ENCODE measurements around the gene ALK. TPM values are rescaled to one million over a fixed set of nuclear protein-coding genes. Genes with fewer than 3 reads are reported as not detected.
"Not testable (repeated sequence)": the region's sequence is repeated elsewhere in the genome, so short reads cannot be mapped to it uniquely, and the experiment has no call there.

ALK gene
- total RNA-seq, 2 donors from 2014 or later, result not detected

GRCh38 chr2:29767606-29768335, 153.6 kb downstream of the ALK start:
- H3K36me3 Mint-ChIP-seq (ENCODE audit: low read depth), result no peaks in the 10 kb centered on the region
- H3K4me1 Mint-ChIP-seq, result peaks cover 3% of the 10 kb centered on the region
- no peaks in the 10 kb centered on the region for H3K9me3 ChIP-seq (ENCODE audit: control insufficient read depth, low read length, poor library complexity, severe bottlenecking)
- H3K27ac Mint-ChIP-seq, result no peak overlapping the region
- DNase-seq (no peak), ATAC-seq (no peak)
- H3K27me3 Mint-ChIP-seq, result peaks cover 60% of the 10 kb centered on the region
- H3K4me3 Mint-ChIP-seq, result no peak overlapping the region

- H3K36me3 Mint-ChIP-seq (ENCODE audit: low read depth), result no peaks in the 10 kb centered on the region
- no peak overlapping the region for H3K4me3 Mint-ChIP-seq
- DNase-seq, result no peak
- no peaks in the 10 kb centered on the region for H3K9me3 ChIP-seq (ENCODE audit: control insufficient read depth, low read length, poor library complexity, severe bottlenecking)
- no peak for ATAC-seq
- H3K27me3 Mint-ChIP-seq, result peaks cover 59% of the 10 kb centered on the region
- H3K27ac Mint-ChIP-seq, result no peak overlapping the region
- H3K4me1 Mint-ChIP-seq, result peaks cover 3% of the 10 kb centered on the region
These were observed 155.2 kb downstream of the ALK start for GRCh38 chr2:29766191-29766590.

- no peak overlapping the region for H3K4me3 Mint-ChIP-seq
- H3K9me3 ChIP-seq (ENCODE audit: control insufficient read depth, low read length, poor library complexity, severe bottlenecking), result no peaks in the 10 kb centered on the region
- peaks cover 59% of the 10 kb centered on the region for H3K27me3 Mint-ChIP-seq
- peaks cover 3% of the 10 kb centered on the region for H3K4me1 Mint-ChIP-seq
- H3K36me3 Mint-ChIP-seq (ENCODE audit: low read depth), result no peaks in the 10 kb centered on the region
- ATAC-seq, result no peak
- DNase-seq, result no peak
- H3K27ac Mint-ChIP-seq, result no peak overlapping the region
These were observed 155.7 kb downstream of the ALK start for GRCh38 chr2:29765721-29766120.

GRCh38 chr2:29763371-29763770, 158.0 kb downstream of the ALK start:
- Mint-ChIP-seq H3K4me3 (no peak overlapping the region), H3K27ac (no peak overlapping the region), H3K36me3 (ENCODE audit: low read depth) (no peaks in the 10 kb centered on the region), H3K4me1 (peaks cover 3% of the 10 kb centered on the region), H3K27me3 (peaks cover 55% of the 10 kb centered on the region)
- DNase-seq (no peak), ATAC-seq (no peak)
- no peaks in the 10 kb centered on the region for H3K9me3 ChIP-seq (ENCODE audit: control insufficient read depth, low read length, poor library complexity, severe bottlenecking)

- H3K36me3 Mint-ChIP-seq (ENCODE audit: low read depth), result no peaks in the 10 kb centered on the region
- peaks cover 3% of the 10 kb centered on the region for H3K4me1 Mint-ChIP-seq
- H3K9me3 ChIP-seq (ENCODE audit: control insufficient read depth, low read length, poor library complexity, severe bottlenecking), result no peaks in the 10 kb centered on the region
- no peak overlapping the region for H3K27ac Mint-ChIP-seq
- no peak overlapping the region for H3K4me3 Mint-ChIP-seq
- no peak for DNase-seq
- no peak for ATAC-seq
- peaks cover 45% of the 10 kb centered on the region for H3K27me3 Mint-ChIP-seq
These were observed 159.1 kb downstream of the ALK start for GRCh38 chr2:29762239-29762638.

GRCh38 chr2:29761278-29761677, 160.1 kb downstream of the ALK start:
- Mint-ChIP-seq H3K27me3 (peaks cover 45% of the 10 kb centered on the region), H3K4me3 (no peak overlapping the region), H3K27ac (no peak overlapping the region), H3K36me3 (ENCODE audit: low read depth) (peaks cover 2% of the 10 kb centered on the region), H3K4me1 (peaks cover under 1% of the 10 kb centered on the region)
- no peak for ATAC-seq
- H3K9me3 ChIP-seq (ENCODE audit: control insufficient read depth, low read length, poor library complexity, severe bottlenecking), result no peaks in the 10 kb centered on the region
- DNase-seq, result no peak

GRCh38 chr2:29760008-29760407, 161.4 kb downstream of the ALK start:
- H3K27me3 Mint-ChIP-seq, result peaks cover 47% of the 10 kb centered on the region
- no peak overlapping the region for H3K27ac Mint-ChIP-seq
- no peaks in the 10 kb centered on the region for H3K4me1 Mint-ChIP-seq
- H3K36me3 Mint-ChIP-seq (ENCODE audit: low read depth), result peaks cover 2% of the 10 kb centered on the region
- no peak for DNase-seq
- no peaks in the 10 kb centered on the region for H3K9me3 ChIP-seq (ENCODE audit: control insufficient read depth, low read length, poor library complexity, severe bottlenecking)
- no peak overlapping the region for H3K4me3 Mint-ChIP-seq
- no peak for ATAC-seq

- H3K36me3 Mint-ChIP-seq (ENCODE audit: low read depth), result peaks cover 2% of the 10 kb centered on the region
- H3K4me1 Mint-ChIP-seq, result no peaks in the 10 kb centered on the region
- no peak overlapping the region for H3K4me3 Mint-ChIP-seq
- H3K9me3 ChIP-seq (ENCODE audit: control insufficient read depth, low read length, poor library complexity, severe bottlenecking), result no peaks in the 10 kb centered on the region
- DNase-seq, result no peak
- H3K27me3 Mint-ChIP-seq, result peaks cover 41% of the 10 kb centered on the region
- ATAC-seq, result no peak
- no peak overlapping the region for H3K27ac Mint-ChIP-seq
These were observed 162.0 kb downstream of the ALK start for GRCh38 chr2:29759360-29759759.

- no peaks in the 10 kb centered on the region for H3K9me3 ChIP-seq (ENCODE audit: control insufficient read depth, low read length, poor library complexity, severe bottlenecking)
- H3K27me3 Mint-ChIP-seq, result peaks cover 34% of the 10 kb centered on the region
These were observed 165.6 kb downstream of the ALK start for GRCh38 chr2:29755829-29756228.

GRCh38 chr2:29755233-29755632, 166.2 kb downstream of the ALK start:
- H3K27me3 Mint-ChIP-seq, result peaks cover 33% of the 10 kb centered on the region
- DNase-seq (no peak), ATAC-seq (no peak)
- H3K36me3 Mint-ChIP-seq (ENCODE audit: low read depth), result peaks cover 2% of the 10 kb centered on the region
- H3K4me1 Mint-ChIP-seq, result no peaks in the 10 kb centered on the region
- H3K4me3 Mint-ChIP-seq, result no peak overlapping the region
- no peak overlapping the region for H3K27ac Mint-ChIP-seq
- no peaks in the 10 kb centered on the region for H3K9me3 ChIP-seq (ENCODE audit: control insufficient read depth, low read length, poor library complexity, severe bottlenecking)

More at GRCh38 chr2:29755829-29756228, 165.6 kb downstream of the ALK start:
- Mint-ChIP-seq H3K27ac (no peak overlapping the region), H3K36me3 (ENCODE audit: low read depth) (peaks cover 2% of the 10 kb centered on the region), H3K4me1 (no peaks in the 10 kb centered on the region), H3K4me3 (no peak overlapping the region)
- DNase-seq (no peak), ATAC-seq (no peak)

- ATAC-seq (no peak), DNase-seq (no peak)
- Mint-ChIP-seq H3K27ac (no peak overlapping the region), H3K4me1 (no peaks in the 10 kb centered on the region), H3K4me3 (no peak overlapping the region), H3K27me3 (peaks cover 26% of the 10 kb centered on the region), H3K36me3 (ENCODE audit: low read depth) (peaks cover 2% of the 10 kb centered on the region)
- no peaks in the 10 kb centered on the region for H3K9me3 ChIP-seq (ENCODE audit: control insufficient read depth, low read length, poor library complexity, severe bottlenecking)
These were observed 167.5 kb downstream of the ALK start for GRCh38 chr2:29753671-29754444.

- DNase-seq, result no peak
- H3K36me3 Mint-ChIP-seq (ENCODE audit: low read depth), result no peaks in the 10 kb centered on the region
- H3K4me1 Mint-ChIP-seq, result no peaks in the 10 kb centered on the region
- H3K27me3 Mint-ChIP-seq, result peaks cover 16% of the 10 kb centered on the region
- ATAC-seq, result no peak
- H3K4me3 Mint-ChIP-seq, result no peak overlapping the region
- no peak overlapping the region for H3K27ac Mint-ChIP-seq
- H3K9me3 ChIP-seq (ENCODE audit: control insufficient read depth, low read length, poor library complexity, severe bottlenecking), result no peaks in the 10 kb centered on the region
These were observed 170.0 kb downstream of the ALK start for GRCh38 chr2:29751390-29751789.

- DNase-seq; H3K27ac Mint-ChIP-seq; H3K4me1 Mint-ChIP-seq; H3K9me3 ChIP-seq (ENCODE audit: control insufficient read depth, low read length, poor library complexity, severe bottlenecking); H3K36me3 Mint-ChIP-seq (ENCODE audit: low read depth); ATAC-seq; H3K27me3 Mint-ChIP-seq; H3K4me3 Mint-ChIP-seq: not testable (repeated sequence)
These were observed 170.9 kb downstream of the ALK start for GRCh38 chr2:29750463-29750862.

- peaks cover 11% of the 10 kb centered on the region for H3K27me3 Mint-ChIP-seq
- ATAC-seq (no peak), DNase-seq (no peak)
- H3K4me1 Mint-ChIP-seq, result no peaks in the 10 kb centered on the region
- no peak overlapping the region for H3K27ac Mint-ChIP-seq
- no peaks in the 10 kb centered on the region for H3K9me3 ChIP-seq (ENCODE audit: control insufficient read depth, low read length, poor library complexity, severe bottlenecking)
- no peak overlapping the region for H3K4me3 Mint-ChIP-seq
- no peaks in the 10 kb centered on the region for H3K36me3 Mint-ChIP-seq (ENCODE audit: low read depth)
These were observed 171.5 kb downstream of the ALK start for GRCh38 chr2:29749843-29750242.

Data from T-helper 17 cell (primary cell).